Panc1 (cell line): ENCODE results near the gene ADGRE1. TPM values are rescaled to one million over a fixed set of nuclear protein-coding genes. Genes with fewer than 3 reads are reported as not detected.

Source experiments
- ATAC-seq: fragments of 200-7000 bp; cut with Tn5 transposase; 2 replicates; pipeline ENCODE4 v1.9.1; 2020; ENCODE audit warnings: mild to moderate bottlenecking, moderate library complexity
- BruUV-seq: library from RNA; stranded (reverse); fragments of 400-500 nt; replicated peaks from 2 replicates; lab custom pipeline; 2021; lab: Mats Ljungman, UMichigan
- CTCF ChIA-PET: fragments of 300-600 bp; sonication (Branson Sonifier 250); formaldehyde crosslinking; loops from one replicate; lab custom pipeline; 2022; ENCODE audit warnings: antibody characterized with exemption; lab: Charles Lee
- POLR2A ChIA-PET: fragments of 300-600 bp; sonication (Branson Sonifier 250); formaldehyde crosslinking; loops from one replicate; lab custom pipeline; 2022; ENCODE audit warnings: antibody characterized with exemption; lab: Charles Lee
- DNase-seq: peaks from one replicate; pipeline ENCODE4 v3.0.0-alpha.2; 2010; ENCODE audit warnings: low read depth, low spot score
- H3K27ac ChIP-seq: 2 replicates; pipeline ENCODE4 v1.5.1; 2011; ENCODE audit warnings: mild to moderate bottlenecking, low read length, inconsistent platforms
- H3K27me3 ChIP-seq: fragments of 200-500 bp; sonication (Bioruptor generic); 2 replicates; pipeline ENCODE4 v1.6.0; 2014; ENCODE audit warnings: low read length, inconsistent platforms; ENCODE audit not compliant: control insufficient read depth, insufficient read depth
- H3K36me3 ChIP-seq: fragments of 200-500 bp; sonication (Bioruptor generic); 2 replicates; pipeline ENCODE4 v1.5.1; 2014; ENCODE audit warnings: inconsistent platforms, mild to moderate bottlenecking, low read length, moderate library complexity; ENCODE audit not compliant: control insufficient read depth, insufficient read depth
- H3K4me1 ChIP-seq: 2 replicates; pipeline ENCODE4 v1.5.1; 2011; ENCODE audit warnings: inconsistent platforms, mild to moderate bottlenecking, low read length, moderate library complexity; ENCODE audit not compliant: control insufficient read depth, insufficient read depth
- H3K4me3 ChIP-seq, 2 experiments: 2 replicates each; pipeline ENCODE4 v1.5.1; 2011 to 2012; ENCODE audit warnings: low read depth in 2 of 2, low read length in 2 of 2, mild to moderate bottlenecking in 2 of 2, inconsistent platforms in 1 of 2, moderate library complexity in 1 of 2
- H3K9me3 ChIP-seq: fragments of 200-500 bp; sonication (Bioruptor generic); 2 replicates; pipeline ENCODE4 v1.5.1; 2014; ENCODE audit warnings: low read depth, mild to moderate bottlenecking, inconsistent platforms, low read length, moderate library complexity; ENCODE audit not compliant: control insufficient read depth, insufficient read depth
- CTCF ChIP-seq: fragments of 450-650 bp; IDR thresholded peaks from 2 replicates; pipeline ENCODE4 v1.5.1; 2017; ENCODE audit warnings: mild to moderate bottlenecking
- POLR2AphosphoS5 ChIP-seq: IDR thresholded peaks from 2 replicates; pipeline ENCODE4 v1.6.1; 2012; ENCODE audit warnings: mild to moderate bottlenecking, low read depth, low read length, moderate library complexity
- SIN3A ChIP-seq: IDR thresholded peaks from 2 replicates; pipeline ENCODE4 v1.6.1; 2012; ENCODE audit warnings: low read depth, mild to moderate bottlenecking, low read length, moderate library complexity, borderline replicate concordance; ENCODE audit not compliant: insufficient read depth
- TCF7L2 ChIP-seq: IDR thresholded peaks from 2 replicates; pipeline ENCODE4 v1.6.1; 2011; ENCODE audit warnings: mild to moderate bottlenecking, low read depth, low read length, inconsistent platforms
- in situ Hi-C: cut with HindIII; loops from 2 replicates; pipeline ENCODE4 v1.10.0; 2016; ENCODE audit warnings: low sequenced_read_pairs, low pct_unique_long_range_greater_than_20kb
- intact Hi-C: fragments of 100-400 bp; cut with micrococcal nuclease; formaldehyde crosslinking; loops from one replicate; pipeline ENCODE4 v1.10.0; 2022; ENCODE audit not compliant: unreplicated experiment
- total RNA-seq: library from RNA; stranded (reverse); gene quantifications from one replicate; pipeline ENCODE4 v1.2.1, GENCODE V29; 2021; ENCODE audit not compliant: unreplicated experiment
- TF ChIP-seq, protein P1 (sequence below), 2 experiments: IDR thresholded peaks; 2 replicates each; pipeline ENCODE4 v1.6.1; 2011 to 2012; ENCODE audit warnings: low read depth in 2 of 2, control low read depth in 1 of 2, low read length in 1 of 2, mild to moderate bottlenecking in 1 of 2, moderate library complexity in 1 of 2; ENCODE audit not compliant: insufficient read depth in 1 of 2

Gene ADGRE1
- total RNA-seq, 1 experiment from 2014 or later: 0.08 TPM

GRCh38 chr19:6856749-6857372 lies 30.5 kb upstream of the ADGRE1 start:
- no peak for ATAC-seq
- in situ Hi-C loops (no loop called here), intact Hi-C loops (no loop called here)
- BruUV-seq: no TSS peak
- H3K36me3 ChIP-seq: no peaks in the 10 kb centered on the region
- no peaks in the 10 kb centered on the region for H3K4me1 ChIP-seq
- ChIA-PET CTCF (no interaction called here), POLR2A (interaction anchor here (0.6 kb wide), 1 partner anchor 81 kb away, joined by 10 read pairs; no protein-coding TSS in a partner anchor)
- no peaks in the 10 kb centered on the region for H3K27me3 ChIP-seq
- TF ChIP-seq, protein P1, sequence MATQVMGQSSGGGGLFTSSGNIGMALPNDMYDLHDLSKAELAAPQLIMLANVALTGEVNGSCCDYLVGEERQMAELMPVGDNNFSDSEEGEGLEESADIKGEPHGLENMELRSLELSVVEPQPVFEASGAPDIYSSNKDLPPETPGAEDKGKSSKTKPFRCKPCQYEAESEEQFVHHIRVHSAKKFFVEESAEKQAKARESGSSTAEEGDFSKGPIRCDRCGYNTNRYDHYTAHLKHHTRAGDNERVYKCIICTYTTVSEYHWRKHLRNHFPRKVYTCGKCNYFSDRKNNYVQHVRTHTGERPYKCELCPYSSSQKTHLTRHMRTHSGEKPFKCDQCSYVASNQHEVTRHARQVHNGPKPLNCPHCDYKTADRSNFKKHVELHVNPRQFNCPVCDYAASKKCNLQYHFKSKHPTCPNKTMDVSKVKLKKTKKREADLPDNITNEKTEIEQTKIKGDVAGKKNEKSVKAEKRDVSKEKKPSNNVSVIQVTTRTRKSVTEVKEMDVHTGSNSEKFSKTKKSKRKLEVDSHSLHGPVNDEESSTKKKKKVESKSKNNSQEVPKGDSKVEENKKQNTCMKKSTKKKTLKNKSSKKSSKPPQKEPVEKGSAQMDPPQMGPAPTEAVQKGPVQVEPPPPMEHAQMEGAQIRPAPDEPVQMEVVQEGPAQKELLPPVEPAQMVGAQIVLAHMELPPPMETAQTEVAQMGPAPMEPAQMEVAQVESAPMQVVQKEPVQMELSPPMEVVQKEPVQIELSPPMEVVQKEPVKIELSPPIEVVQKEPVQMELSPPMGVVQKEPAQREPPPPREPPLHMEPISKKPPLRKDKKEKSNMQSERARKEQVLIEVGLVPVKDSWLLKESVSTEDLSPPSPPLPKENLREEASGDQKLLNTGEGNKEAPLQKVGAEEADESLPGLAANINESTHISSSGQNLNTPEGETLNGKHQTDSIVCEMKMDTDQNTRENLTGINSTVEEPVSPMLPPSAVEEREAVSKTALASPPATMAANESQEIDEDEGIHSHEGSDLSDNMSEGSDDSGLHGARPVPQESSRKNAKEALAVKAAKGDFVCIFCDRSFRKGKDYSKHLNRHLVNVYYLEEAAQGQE (IDR thresholded peaks at IDR 0.05; ENCODE audit: insufficient read depth in 1 of 2, low read depth in 2 of 2, low read length in 1 of 2): no peak
- TF ChIP-seq POLR2AphosphoS5 (no peak), TCF7L2 (no peak), SIN3A (no peak), CTCF (no peak)
- no peak for DNase-seq
- no peaks in the 10 kb centered on the region for H3K9me3 ChIP-seq
- no peak overlapping the region for H3K27ac ChIP-seq
- no peak overlapping the region for H3K4me3 ChIP-seq

- BruUV-seq: no TSS peak
- intact Hi-C loops: loop anchor here (2.0 to 5.0 kb wide), 2 partner anchors 109 to 123 kb away; partner anchors contain the start of gene TRIP10
- TF ChIP-seq TCF7L2: no peak
- no peak for TF ChIP-seq SIN3A
- TF ChIP-seq, protein P1 (IDR thresholded peaks at IDR 0.05; ENCODE audit: insufficient read depth in 1 of 2, low read depth in 2 of 2, low read length in 1 of 2): no peak
- no peak for TF ChIP-seq POLR2AphosphoS5
- no peak for TF ChIP-seq CTCF
- Histone ChIP-seq H3K4me1 (no peaks in the 10 kb centered on the region), H3K36me3 (no peaks in the 10 kb centered on the region), H3K27me3 (no peaks in the 10 kb centered on the region), H3K4me3 (no peak overlapping the region), H3K27ac (no peak overlapping the region), H3K9me3 (no peaks in the 10 kb centered on the region)
- ChIA-PET POLR2A (no interaction called here), CTCF (interaction anchor here (0.5 to 0.7 kb wide), 4 partner anchors 13 to 1003 kb away, joined by 3 to 5 read pairs (median 4); no protein-coding TSS in a partner anchor)
- in situ Hi-C loops: no loop called here
- ATAC-seq: no peak
- DNase-seq: no peak
These were observed 25.6 kb upstream of the ADGRE1 start for GRCh38 chr19:6861683-6862286.
